ENCODE data around the gene TSFM.

TSFM gene

DNA sequence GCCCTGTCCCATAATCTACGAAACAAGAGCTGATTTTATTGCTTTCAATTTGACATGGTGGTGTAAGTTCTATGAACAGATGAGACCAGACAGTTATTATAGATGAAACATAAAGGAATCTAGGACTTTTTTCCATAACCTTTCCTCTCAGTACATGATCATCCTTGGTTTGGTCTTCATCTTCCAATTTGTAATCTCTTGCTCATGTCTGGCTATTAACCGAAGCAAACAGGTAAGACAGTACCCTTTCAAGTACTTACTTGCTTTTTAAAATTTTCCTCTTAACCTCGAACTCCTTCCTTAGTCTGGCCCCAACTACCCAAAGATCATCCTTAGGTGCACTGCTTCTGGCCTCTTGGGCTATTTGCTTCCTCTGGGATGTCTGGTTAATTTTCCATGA lies 36.6 kb upstream of the TSFM start:
- ATAC-seq: no peak

DNA sequence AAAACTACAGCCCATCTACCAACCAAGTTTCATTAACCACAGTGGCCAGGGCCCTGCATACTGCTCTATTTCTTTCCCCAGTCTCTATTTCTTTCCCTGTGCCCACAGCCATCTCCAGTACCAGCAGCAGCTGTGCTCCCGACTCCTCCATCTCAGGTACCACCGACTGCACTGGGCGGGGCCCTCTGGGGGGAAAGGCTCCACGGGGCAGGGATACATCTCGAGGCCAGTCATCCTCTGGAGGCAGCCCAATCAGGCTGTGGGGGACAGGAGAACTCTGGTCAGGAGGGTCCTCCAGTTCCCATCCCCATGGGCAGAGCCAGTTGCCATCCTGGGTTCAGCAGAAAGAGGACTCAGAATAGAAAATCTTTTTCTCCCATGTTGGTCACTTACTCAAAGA lies 33.5 kb upstream of the TSFM start:
- ATAC-seq: no peak

DNA sequence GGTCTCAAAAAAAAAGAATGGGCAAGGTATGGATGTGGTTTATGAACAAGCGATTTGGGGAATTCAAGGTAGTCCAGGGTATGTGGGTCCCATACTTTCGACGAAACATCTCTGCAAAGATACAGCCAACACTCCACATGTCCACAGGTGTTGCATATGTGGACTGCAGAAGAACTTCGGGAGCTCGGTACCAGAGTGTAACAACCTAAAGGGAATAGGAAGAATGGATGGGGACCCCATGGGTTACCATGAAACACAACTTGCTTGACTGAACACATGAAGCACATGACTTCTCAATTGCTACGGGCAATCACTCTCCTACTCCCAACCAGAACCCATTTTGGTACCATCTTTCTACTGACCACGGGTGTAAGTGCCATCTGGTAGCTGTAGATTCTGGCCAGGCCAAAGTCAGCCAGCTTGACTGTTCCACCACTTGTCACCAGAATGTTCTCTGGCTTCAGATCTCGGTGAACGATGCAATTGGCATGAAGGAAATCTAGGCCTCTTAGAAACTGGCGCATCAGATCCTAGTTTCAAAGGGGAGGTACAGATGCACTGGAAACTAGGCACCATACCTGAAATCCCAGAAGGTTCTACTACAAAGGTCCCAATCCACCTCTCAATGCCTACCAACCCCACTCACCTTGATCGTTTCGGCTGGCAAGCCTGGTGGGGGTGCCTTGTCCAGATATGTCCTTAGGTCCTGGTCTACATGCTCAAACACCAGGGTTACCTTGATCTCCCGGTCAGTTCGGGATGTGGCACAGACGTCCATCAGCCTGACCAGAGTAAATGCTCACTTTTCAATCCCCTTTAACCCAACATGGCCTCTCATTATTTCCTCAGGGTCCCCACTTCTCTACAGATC lies 31.8 kb upstream of the TSFM start:
- ATAC-seq: no peak

DNA sequence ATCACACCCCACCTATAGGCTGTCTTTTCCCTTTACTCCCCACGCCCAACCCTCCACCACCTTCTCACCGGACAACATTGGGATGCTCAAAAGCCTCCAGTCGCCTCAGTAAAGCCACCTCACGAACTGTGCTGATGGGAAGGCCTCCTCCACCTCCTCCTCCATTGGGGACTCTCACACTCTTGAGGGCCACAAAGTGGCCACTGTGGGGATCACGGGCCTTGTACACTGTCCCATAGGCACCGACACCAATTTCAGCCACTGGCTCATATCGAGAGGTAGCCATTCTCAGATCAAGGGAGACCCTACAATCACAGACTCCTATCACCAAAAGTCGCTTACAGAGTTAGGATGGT lies 31.2 kb upstream of the TSFM start:
- ATAC-seq: no peak

DNA sequence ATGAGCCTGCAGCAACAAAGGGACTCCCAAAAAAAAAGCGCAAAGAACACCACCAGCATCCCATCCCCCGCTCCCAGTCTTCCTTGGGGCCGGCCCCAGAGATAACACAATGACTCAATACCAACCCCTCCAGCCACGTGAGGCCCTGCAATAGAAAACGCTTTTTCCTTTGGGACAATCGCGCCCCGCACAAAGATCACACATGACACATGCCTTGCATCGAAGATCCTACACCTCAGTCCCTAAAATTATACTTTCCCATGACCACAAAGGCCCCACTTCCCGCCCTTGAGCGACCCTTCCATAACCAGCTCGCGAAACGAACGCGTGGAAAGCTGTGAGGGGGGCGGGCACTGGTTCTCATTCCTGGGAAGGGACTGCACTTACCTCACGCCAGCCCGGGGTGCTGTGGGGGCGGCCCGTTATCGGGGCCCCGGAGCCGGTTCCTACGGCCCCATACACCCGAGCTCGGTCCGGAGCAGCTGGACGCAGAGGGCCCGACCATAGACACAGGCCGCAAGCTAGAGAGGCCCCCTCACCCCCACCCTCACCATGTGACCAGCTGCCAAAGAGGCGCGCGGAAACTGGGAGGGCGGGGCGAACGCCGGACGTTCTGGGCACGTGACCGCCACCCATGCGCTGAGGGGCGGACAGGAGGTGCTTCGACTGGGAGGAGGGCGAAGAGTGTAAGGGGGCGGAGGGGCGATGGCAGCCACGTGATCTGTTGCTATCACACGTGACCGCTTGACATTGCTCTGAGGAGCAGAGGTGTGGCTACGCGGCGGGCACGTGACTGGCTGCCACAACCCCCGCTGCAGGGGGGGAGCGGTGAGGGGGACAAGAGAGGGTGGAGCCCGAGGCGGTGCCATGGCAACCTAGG lies 30.6 kb upstream of the TSFM start, which contains the start of gene CDK4:
Gene CDK4, minus strand, starts transcription at position 523 of the 880 bp plus-strand sequence. CDS start 593 bp downstream, outside the sequence.
- peak; percentile 75 to 76 for ATAC-seq

DNA sequence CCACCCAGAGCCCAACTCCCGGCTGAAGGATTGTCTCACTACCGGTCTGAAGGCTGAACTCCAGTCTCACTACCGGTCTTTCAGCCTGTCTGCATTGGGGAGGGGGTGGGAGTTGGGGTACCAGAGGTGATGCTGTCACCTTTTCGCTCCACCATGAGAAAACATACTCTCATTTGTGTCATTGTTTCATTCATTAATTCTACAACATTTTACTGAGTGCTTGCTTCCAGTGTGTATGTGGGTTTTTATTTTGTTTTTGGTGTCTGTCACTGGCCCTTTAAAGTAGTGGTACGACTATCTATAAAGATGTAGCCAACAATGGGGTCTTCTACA lies 30.0 kb upstream of the TSFM start:
- ATAC-seq: no peak

DNA sequence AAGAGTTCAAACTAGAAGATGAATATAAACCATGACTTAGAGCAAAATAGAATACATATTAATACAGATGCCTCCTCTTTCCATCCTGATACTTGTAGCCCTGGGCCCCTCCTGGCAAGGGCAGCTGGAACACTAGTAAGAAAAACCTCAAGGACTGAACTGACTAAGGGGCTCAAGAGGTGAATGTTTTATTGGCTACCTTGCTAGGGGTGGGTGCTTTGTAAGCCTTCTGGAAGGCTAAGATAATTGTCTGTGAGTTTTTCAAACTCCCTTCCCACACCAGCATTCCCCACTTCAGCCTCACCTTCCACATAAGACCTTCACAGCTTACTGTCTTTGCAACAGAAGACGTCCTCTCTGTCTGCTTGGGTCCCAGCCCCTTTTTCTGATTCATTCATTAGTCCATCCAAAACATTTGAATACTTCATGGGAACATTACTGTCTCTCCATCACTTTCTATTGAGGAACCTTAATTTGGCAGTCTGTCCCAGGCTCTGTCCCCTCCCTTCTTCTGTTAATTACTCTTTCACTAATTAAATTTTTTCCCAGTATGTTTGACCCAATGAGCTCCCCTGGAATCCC lies 28.7 kb upstream of the TSFM start:
- ATAC-seq: no peak

DNA sequence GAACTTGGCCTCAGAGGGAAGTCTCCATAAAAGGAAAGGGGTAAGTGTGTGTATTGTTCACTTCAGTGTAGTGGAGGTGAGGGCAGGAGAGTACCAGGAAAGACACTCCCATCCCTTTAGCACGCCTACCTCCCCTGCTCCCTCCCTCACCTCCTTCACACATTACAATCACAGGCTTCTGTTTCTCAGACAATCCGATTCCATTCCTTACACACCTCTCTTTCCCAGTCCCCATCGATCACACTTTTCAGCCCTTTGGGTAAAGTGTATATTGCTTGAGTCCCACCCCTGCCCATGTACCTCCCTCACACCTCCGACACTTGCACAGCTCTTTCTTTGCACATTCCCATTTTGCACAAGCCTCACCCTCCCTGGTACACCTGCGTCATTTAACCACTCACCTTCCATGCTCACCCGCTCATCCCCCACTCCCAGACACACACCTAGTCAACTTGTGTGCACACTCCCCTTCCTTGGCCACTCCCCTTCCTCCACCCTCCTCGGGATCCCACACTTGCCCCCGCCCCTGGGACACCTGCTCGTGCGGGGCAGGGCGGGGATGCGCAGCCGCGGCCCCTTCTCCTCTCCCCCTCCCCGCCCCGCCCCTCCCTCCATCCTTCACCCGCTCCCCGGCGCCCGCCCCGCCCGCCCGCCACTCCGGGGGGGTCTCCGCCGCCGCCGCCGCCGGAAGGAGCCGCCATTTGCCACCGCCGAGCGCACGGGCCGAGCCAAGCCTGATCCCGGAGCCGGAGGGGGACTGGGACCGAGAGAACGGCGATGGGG lies 28.0 kb upstream of the TSFM start, which contains the start of gene MARCHF9:
Gene MARCHF9, plus strand, starts transcription at position 693 of the 783 bp plus-strand sequence. CDS start 426 bp downstream, outside the sequence.
- peak; percentile 40 to 42 for ATAC-seq

DNA sequence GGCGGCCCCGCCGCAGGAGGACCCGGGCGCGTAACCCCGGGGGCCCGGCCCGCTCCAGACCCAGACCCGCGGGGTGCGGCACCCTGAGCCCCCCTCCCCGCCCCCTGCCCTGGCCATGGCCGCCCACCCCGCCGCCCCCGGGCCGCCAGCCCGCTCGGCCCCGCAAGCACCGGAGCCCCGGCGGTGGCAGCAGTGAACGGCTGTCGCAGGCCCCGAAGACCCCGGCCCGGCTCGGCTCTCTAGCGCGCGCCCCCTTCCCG lies 27.5 kb upstream of the TSFM start:
- no peak for ATAC-seq

DNA sequence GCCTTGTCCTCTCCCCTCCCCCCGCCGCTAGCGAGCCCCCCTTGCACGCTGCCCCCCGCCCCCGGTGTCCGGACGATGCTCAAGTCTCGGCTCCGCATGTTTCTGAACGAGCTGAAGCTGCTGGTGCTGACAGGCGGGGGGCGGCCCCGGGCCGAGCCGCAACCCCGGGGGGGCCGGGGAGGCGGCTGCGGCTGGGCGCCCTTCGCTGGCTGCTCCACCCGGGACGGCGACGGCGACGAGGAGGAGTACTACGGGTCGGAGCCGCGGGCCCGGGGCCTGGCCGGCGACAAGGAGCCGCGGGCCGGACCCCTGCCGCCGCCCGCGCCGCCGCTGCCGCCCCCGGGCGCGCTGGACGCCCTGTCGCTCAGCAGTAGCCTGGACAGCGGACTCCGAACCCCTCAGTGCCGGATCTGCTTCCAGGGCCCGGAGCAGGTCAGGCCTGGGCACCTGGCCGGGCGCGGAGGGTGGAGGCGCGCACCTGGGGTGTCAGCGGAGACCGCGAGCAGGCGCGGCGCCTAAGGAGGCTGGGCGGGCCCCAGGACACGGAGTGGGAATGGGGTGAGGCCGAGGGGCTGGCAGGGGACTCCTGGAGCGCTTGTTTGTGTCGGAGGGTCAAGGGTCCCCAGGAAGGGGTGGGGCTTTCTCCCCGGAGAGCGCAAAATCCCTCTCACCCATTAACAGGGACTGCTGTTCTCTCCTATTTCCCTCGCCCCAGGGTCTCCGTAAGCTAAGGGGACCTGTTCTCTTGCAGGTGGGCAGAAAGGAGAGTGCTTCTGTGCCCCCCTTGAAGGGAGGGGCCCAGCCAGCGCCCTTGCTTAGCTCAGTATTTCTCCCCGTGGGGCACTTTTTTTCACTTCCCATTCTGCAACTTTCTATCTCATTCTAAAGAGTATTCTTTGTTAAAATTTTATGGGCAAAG lies 26.9 kb upstream of the TSFM start:
- ATAC-seq: no peak

DNA sequence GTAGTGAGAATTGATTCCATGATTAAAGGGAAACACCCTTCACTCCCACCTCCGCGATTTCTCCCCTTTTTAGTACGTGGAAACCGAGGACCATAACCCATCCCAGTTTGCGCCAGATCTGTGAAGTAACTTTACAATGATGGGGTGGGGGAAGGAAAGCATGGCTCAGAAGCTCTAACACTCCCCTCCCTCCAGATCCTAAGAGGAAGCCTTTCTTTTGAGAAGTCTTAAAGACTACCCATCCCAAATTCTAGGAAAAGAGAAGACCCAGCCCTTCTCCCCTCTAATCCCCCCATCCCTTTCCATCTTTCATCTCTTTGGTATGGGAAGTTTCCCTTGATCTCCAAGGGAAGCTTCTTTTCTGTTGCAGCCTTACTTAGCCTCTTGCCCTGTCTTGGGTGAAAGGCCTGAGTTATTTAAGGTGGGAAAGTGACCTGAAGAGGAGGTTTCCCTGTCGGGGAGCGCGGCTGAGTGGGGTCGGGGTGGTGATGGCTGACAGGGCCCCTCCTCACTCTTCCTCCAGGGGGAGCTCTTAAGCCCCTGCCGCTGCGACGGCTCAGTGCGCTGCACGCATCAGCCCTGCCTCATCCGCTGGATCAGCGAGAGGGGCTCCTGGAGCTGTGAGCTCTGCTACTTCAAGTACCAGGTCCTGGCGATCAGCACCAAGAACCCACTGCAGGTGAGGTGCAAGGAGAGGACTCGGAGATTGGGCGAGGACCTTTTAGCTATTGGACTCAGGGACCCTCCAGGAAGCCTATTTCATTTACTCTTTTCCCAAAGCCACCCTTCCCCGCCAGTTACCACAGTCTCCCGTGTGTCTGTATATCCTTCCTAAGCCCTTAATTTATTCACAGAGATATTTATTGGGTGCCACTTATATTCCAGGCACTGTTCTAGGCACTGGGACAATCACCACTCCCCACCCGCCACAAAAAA lies 25.9 kb upstream of the TSFM start:
- peak; percentile 27 to 33 for ATAC-seq

DNA sequence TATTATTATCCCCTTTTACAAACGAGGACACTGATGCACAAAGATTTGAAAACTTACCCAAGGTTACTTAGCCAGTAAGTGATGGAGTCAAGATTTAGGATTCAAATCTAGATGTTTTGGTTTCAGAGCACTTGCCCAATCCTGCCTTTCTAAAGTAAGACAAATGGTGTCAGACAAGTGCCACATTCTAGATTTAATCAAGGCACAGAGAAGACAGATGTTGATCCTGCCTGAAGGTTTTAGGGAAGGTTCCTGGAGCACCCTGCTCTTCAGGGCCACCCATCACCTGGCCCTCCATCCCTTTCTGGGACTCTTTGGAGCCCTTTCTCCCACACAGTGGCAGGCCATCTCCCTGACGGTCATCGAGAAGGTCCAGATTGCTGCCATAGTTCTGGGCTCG lies 24.8 kb upstream of the TSFM start:
- no peak for ATAC-seq

DNA sequence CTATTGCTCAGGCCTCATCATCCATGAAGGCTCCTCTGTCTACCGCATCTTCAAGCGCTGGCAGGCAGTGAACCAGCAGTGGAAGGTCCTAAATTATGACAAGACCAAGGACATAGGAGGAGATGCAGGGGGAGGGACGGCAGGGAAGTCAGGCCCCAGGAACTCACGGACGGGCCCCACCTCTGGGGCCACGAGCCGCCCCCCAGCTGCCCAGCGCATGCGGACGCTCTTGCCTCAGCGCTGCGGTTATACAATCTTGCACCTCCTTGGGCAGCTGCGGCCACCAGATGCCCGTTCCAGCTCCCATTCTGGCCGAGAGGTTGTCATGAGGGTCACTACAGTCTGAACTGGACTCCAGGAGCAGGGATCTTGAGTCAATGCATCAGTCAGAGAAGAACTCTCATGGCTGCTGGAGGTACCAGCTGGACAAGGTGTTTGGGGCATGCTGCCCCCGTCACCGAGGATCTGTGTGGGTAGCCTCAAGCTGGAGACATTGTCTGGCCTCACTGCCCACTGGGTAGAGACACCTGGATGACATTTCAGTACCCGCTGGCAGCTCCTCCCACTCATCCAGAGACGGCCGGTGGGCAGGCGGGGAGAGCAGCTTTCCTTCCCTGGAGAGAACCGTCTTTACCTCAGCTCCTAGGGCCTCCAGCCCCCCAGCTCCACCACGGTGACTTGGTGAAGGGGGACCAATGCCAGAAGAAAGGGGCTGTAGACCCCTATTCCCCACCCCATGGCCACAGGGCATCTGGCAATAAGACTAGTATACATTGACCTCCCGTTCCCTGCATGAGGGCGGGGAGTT lies 23.8 kb upstream of the TSFM start:
- no peak for ATAC-seq

DNA sequence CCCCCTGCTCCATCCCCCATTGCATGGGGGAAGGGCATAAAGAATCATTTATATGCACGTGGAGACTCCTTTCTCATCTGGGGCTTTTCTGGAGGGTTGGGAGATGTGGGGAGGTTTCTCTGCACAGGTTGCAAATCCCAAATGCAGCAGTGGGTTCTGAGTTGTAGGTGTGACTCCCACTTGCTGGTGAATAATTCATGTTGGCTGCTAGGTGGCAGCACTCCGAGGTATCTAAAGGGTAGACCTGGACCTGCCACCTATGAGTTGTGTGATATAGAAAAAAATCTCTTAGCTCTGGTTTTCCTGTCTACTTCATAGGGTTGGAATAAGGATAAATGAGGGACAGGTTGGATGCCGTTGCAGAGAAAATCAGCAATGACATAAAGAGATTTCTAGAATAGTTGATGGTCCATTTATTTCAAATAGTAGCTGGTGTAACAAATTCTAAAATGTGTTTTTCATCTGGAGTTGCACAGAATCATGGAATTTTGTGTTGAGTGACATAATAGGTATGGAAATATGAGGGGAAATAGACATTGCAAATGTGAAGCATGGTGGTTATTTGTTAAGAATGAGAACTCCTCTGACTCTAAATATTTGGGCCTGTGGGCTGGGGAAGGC lies 23.1 kb upstream of the TSFM start:
- peak; percentile 36 to 41 for ATAC-seq

DNA sequence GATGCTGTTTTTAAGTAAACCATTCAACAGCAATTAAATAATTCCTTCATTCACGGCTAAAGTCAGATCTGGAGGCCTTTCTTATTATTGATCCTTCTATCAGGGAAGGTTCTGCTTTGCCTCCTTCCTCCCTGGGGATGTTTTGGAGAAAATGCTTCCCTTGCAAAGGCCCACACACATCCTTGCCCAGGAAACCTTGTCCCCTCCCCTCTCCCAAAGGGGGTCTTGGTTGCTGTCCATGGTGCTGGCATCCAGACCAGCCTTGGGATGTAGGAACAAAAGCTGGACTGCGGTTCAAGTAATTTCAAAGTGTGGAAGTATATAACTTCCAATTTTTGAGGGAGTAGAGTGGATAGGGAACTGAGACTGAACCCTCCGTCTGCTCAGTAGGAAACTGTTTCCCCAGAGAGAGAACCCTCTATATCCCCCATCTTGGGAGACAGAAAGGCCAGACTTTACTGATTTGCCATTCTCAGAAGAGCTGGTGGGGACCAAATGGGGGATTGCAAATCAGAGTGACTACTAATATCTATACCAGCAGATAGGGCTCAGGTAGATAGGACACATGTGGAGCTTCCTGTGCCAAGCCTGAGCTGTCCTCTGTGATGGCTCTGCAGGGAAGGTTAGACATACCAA lies 22.1 kb upstream of the TSFM start:
- no peak for ATAC-seq

DNA sequence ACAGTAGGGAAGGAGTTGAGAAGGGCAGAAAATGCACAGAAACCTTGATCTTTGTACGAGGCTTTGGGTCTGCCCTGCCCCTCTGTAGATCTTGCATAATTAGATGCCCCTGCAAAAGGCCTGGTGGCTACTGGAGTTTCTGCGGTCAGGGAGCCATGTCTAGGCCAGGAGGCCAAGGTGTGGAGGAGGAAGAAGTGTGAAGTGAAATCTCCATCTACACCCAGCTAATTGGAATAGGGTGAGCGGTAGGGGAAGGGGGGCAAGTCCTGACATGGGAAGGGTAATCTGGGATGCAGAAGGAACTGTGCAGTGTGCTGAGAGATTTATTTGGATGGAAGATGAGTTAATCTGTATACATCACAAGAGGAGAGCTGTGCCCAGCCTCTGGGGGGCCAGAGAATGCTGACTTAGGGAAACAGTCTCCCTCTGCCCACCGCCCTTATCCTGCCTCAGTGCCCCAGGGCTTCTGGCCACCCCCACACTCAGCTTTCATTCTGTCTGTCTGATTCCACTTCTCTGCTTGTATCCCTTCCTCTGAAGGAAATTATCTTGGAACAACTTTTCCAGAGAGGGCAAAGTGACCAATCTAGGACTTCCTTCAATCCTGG lies 21.1 kb upstream of the TSFM start:
- ATAC-seq: no peak

DNA sequence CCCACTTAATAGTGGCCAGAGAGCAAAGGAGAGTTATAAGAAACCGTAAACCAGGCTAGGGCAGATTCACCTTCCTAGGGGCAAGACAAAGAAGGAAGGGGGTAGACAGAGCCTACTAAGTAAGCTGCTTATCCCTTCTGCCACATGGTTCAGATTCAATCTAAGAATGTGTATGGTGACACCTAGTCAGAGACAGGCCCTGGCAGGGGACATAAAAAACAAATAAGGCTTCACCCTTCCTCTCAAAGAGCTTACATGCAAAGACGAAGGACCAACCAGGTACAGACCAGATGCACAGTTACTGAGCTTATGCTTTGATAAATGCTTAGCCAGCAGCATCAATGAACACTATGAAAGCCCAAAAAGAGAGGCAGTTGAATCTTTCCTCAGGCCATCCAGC lies 20.1 kb upstream of the TSFM start:
- ATAC-seq: no peak

Measured in activated CD4-positive, CD25-positive, alpha-beta regulatory T cell treated with anti-CD3 and anti-CD28 coated beads, Interleukin-2, amount 50 U/mL, for 24 hours (primary cell).